ENCODE results near the gene HCFC1. TPM values are rescaled to one million over a fixed set of nuclear protein-coding genes. Genes with fewer than 3 reads are reported as not detected.

The HCFC1 gene
- total and polyA plus RNA-seq, 2 of the 8 experiments (the other 6 are each of a cell fraction or from before 2014, with no cell fraction given), result 24.9 to 117 TPM

DNA sequence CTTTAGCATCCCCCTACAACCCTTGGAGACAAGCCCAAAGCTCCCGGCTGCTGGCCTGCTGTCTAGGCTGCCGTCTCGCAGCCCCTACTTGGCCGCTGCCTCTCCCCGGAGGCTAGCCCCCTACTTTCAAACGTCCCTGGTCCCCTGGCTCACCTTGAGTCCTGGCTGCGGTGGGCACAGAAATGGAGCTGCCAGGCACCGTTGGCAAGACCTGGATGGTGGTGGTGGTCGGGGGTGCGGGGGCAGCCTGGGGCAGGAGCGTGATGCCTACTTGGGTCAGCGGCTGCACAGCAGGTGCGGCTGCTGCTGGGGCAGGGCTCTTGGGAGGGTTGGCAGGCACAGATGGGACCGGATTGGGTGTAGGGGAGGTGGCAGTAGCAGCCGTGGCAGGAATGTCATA, 12.0 kb downstream of the HCFC1 start:
- Histone ChIP-seq H2AK5ac (ENCODE audit: low read depth, low read length) (no peak overlapping the region), H3K9me3 (ENCODE audit: insufficient read depth in 2 of 2, low read depth in 1 of 2, low read length in 1 of 2) (no peaks in the 10 kb centered on the region), H3K23ac (ENCODE audit: insufficient read length) (no peak overlapping the region), H3K4ac (replicated peaks; ENCODE audit: insufficient read length, low read depth, low read length) (no peak overlapping the region), H2BK20ac (ENCODE audit: low read length) (no peak overlapping the region), H4K8ac (ENCODE audit: extremely low read depth, insufficient read depth, low read length) (no peak overlapping the region), H2AFZ (ENCODE audit: low read length) (no peak overlapping the region), H3K36me3 (ENCODE audit: control insufficient read depth in 2 of 4, insufficient read depth in 4 of 4, low read length in 3 of 4) (peaks cover 15 to 90% (median 55%) of the 10 kb centered on the region in 4 experiments), H2BK5ac (ENCODE audit: low read depth, low read length) (no peak overlapping the region), H3K27me3 (replicated peaks in 1 of 4; ENCODE audit: control insufficient read depth in 3 of 4, extremely low read depth in 1 of 4, insufficient read depth in 3 of 4, low read length in 3 of 4) (no peaks in the 10 kb centered on the region), H3K27ac (ENCODE audit: low read depth, low read length) (no peak overlapping the region), H2BK120ac (replicated peaks; ENCODE audit: low read depth, low read length) (no peak overlapping the region), H3K9ac (replicated peaks in 1 of 4; ENCODE audit: extremely low read depth in 1 of 4, low read depth in 3 of 4, low read length in 3 of 4) (no peak overlapping the region), H4K20me1 (replicated peaks in 1 of 2; ENCODE audit: control insufficient read depth in 1 of 2, insufficient read depth in 2 of 2, low read length in 2 of 2) (peaks cover 2 to 9% of the 10 kb centered on the region in 2 experiments), H2BK15ac (ENCODE audit: low read length) (no peak overlapping the region), H3K79me1 (ENCODE audit: low read depth, low read length) (no peaks in the 10 kb centered on the region; the same call in 1 of the 2 replicates), H3K4me1 (replicated peaks in 1 of 4; ENCODE audit: control insufficient read depth in 3 of 4, insufficient read depth in 4 of 4, low read length in 3 of 4) (no peaks in the 10 kb centered on the region), H3K14ac (ENCODE audit: insufficient read length) (no peak overlapping the region), H2BK12ac (ENCODE audit: low read depth, low read length) (no peak overlapping the region), H4K91ac (replicated peaks; ENCODE audit: insufficient read length, low read length) (no peak overlapping the region), H3K18ac (ENCODE audit: extremely low read depth, low read length) (no peak overlapping the region), H3K4me2 (ENCODE audit: insufficient read depth in 1 of 2, low read depth in 2 of 2, low read length in 2 of 2) (no peak overlapping the region), H3K23me2 (ENCODE audit: low read depth, low read length) (no peaks in the 10 kb centered on the region), H4K5ac (ENCODE audit: insufficient read length, low read depth, low read length) (no peak overlapping the region), H3K56ac (replicated peaks; ENCODE audit: insufficient read length, low read depth, low read length) (no peak overlapping the region), H3K4me3 (ENCODE audit: extremely low read depth in 1 of 4, insufficient read depth in 2 of 4, low read depth in 3 of 4, low read length in 4 of 4) (no peak overlapping the region), H3K79me2 (ENCODE audit: control insufficient read depth in 1 of 2, insufficient read depth in 2 of 2, low read length in 2 of 2) (peaks cover 0 to 24% of the 10 kb centered on the region in 2 experiments; a peak in 2 of 4 replicates)
- DNase-seq (ENCODE audit: low read depth in 1 of 2, low spot score in 2 of 2), result no peak
- TF ChIP-seq SIRT6 (IDR thresholded peaks at IDR 0.05; ENCODE audit: low read length) (no peak), TEAD4 (IDR thresholded peaks at IDR 0.05; ENCODE audit: low read depth, low read length) (no peak), RBBP5 (IDR thresholded peaks at IDR 0.05; ENCODE audit: borderline replicate concordance, low read depth, low read length) (no peak), ASH2L (IDR thresholded peaks at IDR 0.05; ENCODE audit: low read length) (no peak)
- TF ChIP-seq, protein P1, sequence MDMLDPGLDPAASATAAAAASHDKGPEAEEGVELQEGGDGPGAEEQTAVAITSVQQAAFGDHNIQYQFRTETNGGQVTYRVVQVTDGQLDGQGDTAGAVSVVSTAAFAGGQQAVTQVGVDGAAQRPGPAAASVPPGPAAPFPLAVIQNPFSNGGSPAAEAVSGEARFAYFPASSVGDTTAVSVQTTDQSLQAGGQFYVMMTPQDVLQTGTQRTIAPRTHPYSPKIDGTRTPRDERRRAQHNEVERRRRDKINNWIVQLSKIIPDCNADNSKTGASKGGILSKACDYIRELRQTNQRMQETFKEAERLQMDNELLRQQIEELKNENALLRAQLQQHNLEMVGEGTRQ (IDR thresholded peaks at IDR 0.05; ENCODE audit: low read length), result no peak
- TF ChIP-seq, protein P2, sequence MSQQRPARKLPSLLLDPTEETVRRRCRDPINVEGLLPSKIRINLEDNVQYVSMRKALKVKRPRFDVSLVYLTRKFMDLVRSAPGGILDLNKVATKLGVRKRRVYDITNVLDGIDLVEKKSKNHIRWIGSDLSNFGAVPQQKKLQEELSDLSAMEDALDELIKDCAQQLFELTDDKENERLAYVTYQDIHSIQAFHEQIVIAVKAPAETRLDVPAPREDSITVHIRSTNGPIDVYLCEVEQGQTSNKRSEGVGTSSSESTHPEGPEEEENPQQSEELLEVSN (IDR thresholded peaks at IDR 0.05), result no peak
- WGBS, 2 experiments (ENCODE audit: extremely low coverage in 1 of 2, insufficient coverage in 1 of 2, insufficient read length in 1 of 2, insufficient replicate concordance in 2 of 2, low coverage in 1 of 2, low lambda C conversion rate in 2 of 2, missing lambda C conversion rate in 1 of 2), result 98% methylated on average over 8 of the region's 15 CpGs; no CpG with 5 or more reads in 1 of the 2 experiments
- no peak for FAIRE-seq
- POLR2A ChIA-PET (ENCODE audit: partially characterized antibody), result interaction anchor here (5.0 kb wide), 1 partner anchor 8 kb away, joined by 26 read pairs; no protein-coding TSS in a partner anchor
- CTCF ChIA-PET (ENCODE audit: partially characterized antibody), result interaction anchor here (0.5 to 1.8 kb wide), 3 partner anchors 10 to 43 kb away, joined by 3 to 6 read pairs (median 3); no protein-coding TSS in a partner anchor
